22Rv1 (cell line): ENCODE data around the gene CCDC154.

Experiments
- H3K27ac ChIP-seq: fragments of 450-650 bp; 2 replicates; pipeline ENCODE4 v1.5.1; 2017
- CTCF ChIP-seq: fragments of 450-650 bp; IDR thresholded peaks from 2 replicates; pipeline ENCODE4 v1.5.1; 2017; ENCODE audit warnings: mild to moderate bottlenecking
- ZFX ChIP-seq: fragments of 450-650 bp; IDR thresholded peaks from 2 replicates; pipeline ENCODE4 v1.6.1; 2017; ENCODE audit warnings: antibody characterized with exemption, borderline replicate concordance

CCDC154 gene

GRCh38 chr16:1464196-1464893, 20.0 kb upstream of the CCDC154 start:
- H3K27ac ChIP-seq = no peak overlapping the region
- TF ChIP-seq ZFX (no peak), CTCF (no peak)

GRCh38 chr16:1461146-1461545, 16.8 kb upstream of the CCDC154 start:
- H3K27ac ChIP-seq = no peak overlapping the region
- TF ChIP-seq ZFX (no peak), CTCF (no peak)

GRCh38 chr16:1460602-1461138, 16.3 kb upstream of the CCDC154 start:
- H3K27ac ChIP-seq = no peak overlapping the region

GRCh38 chr16:1459967-1460366, 15.6 kb upstream of the CCDC154 start:
- TF ChIP-seq CTCF (no peak), ZFX (no peak)
- H3K27ac ChIP-seq = no peak overlapping the region

More at GRCh38 chr16:1460602-1461138, 16.3 kb upstream of the CCDC154 start:
- TF ChIP-seq CTCF = no peak
- TF ChIP-seq ZFX = no peak

- TF ChIP-seq ZFX = no peak
- TF ChIP-seq CTCF = no peak
- no peak overlapping the region for H3K27ac ChIP-seq
Measured at GRCh38 chr16:1458977-1459341, 14.6 kb upstream of the CCDC154 start.

- H3K27ac ChIP-seq = no peak overlapping the region
- no peak for TF ChIP-seq CTCF
- TF ChIP-seq ZFX = no peak
Measured at GRCh38 chr16:1458336-1458976, 14.1 kb upstream of the CCDC154 start.
